Transverse colon (tissue), 3 donors: Measurements from ENCODE around the gene MCC.

Experiments used
- POLR2A ChIP-seq: fragments of 450-650 bp; IDR thresholded peaks from one replicate; pipeline ENCODE4 v1.6.1; 2016; ENCODE audit warnings: antibody characterized with exemption, mild to moderate bottlenecking, moderate library complexity
- TF ChIP-seq, protein P1 (sequence below), 5 experiments: fragments of 200-600 bp in 3 of 5; fragments of 450-650 bp in 2 of 5; sonication (generic) in 3 of 5; IDR thresholded peaks; 1 replicate in 2 of 5; 2 replicates in 3 of 5; pipeline ENCODE4 v1.5.1; 2016 to 2017; ENCODE audit warnings: antibody characterized with exemption in 5 of 5, inconsistent platforms in 3 of 5, mild to moderate bottlenecking in 2 of 5, moderate library complexity in 1 of 5

DNA sequence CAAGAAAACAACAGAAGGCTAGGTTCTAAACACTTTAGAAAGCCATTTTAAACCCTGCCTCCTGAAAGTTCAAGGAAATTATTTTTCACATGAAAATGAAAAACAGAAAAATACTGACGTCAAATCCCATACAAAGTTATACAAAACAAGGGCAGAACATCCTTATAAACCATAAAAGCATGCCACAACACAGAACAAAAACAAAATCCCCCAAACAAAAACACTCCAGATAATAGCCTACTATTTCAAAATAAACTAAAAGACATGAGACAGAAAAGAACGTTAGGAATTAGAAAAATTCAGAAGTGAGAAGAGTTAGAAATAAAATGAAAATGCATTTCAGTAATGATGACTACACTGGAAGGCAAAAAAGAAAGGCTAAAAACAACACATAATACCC lies 338.0 kb downstream of the MCC start:
- TF ChIP-seq, protein P1, sequence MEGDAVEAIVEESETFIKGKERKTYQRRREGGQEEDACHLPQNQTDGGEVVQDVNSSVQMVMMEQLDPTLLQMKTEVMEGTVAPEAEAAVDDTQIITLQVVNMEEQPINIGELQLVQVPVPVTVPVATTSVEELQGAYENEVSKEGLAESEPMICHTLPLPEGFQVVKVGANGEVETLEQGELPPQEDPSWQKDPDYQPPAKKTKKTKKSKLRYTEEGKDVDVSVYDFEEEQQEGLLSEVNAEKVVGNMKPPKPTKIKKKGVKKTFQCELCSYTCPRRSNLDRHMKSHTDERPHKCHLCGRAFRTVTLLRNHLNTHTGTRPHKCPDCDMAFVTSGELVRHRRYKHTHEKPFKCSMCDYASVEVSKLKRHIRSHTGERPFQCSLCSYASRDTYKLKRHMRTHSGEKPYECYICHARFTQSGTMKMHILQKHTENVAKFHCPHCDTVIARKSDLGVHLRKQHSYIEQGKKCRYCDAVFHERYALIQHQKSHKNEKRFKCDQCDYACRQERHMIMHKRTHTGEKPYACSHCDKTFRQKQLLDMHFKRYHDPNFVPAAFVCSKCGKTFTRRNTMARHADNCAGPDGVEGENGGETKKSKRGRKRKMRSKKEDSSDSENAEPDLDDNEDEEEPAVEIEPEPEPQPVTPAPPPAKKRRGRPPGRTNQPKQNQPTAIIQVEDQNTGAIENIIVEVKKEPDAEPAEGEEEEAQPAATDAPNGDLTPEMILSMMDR (IDR thresholded peaks at IDR 0.05): no peak
- TF ChIP-seq POLR2A: no peak
